HG03432 (cell line): Measurements from ENCODE around the gene CD6.
"Not testable (repeated sequence)": the region's sequence is repeated elsewhere in the genome, so short reads cannot be mapped to it uniquely, and the experiment has no call there.

Experiments used
- ATAC-seq: cut with Tn5 transposase; IDR thresholded peaks from one replicate; pipeline ENCODE4 v1.9.1; 2021; ENCODE audit warnings: mild to moderate bottlenecking, moderate library complexity; ENCODE audit not compliant: unreplicated experiment

Gene CD6

DNA sequence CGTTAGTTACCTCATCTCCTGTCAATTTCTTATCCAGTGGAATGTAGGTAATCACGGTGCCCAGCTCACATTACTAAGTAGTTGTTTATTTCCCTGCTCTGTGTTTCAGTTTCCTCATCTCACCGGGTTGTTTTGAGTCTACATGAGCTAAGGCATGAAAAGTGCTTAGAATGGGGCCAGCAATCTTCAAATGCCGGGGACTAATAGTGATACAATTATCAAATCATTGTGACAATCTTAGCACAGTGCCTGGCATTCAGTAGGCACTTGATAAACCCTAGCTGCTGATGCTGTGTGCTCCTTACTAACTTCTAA lies 77.5 kb downstream of the CD6 start:
- no peak for ATAC-seq

GRCh38 chr11:61049859-61050258 lies 78.4 kb downstream of the CD6 start:
- ATAC-seq = no peak

DNA sequence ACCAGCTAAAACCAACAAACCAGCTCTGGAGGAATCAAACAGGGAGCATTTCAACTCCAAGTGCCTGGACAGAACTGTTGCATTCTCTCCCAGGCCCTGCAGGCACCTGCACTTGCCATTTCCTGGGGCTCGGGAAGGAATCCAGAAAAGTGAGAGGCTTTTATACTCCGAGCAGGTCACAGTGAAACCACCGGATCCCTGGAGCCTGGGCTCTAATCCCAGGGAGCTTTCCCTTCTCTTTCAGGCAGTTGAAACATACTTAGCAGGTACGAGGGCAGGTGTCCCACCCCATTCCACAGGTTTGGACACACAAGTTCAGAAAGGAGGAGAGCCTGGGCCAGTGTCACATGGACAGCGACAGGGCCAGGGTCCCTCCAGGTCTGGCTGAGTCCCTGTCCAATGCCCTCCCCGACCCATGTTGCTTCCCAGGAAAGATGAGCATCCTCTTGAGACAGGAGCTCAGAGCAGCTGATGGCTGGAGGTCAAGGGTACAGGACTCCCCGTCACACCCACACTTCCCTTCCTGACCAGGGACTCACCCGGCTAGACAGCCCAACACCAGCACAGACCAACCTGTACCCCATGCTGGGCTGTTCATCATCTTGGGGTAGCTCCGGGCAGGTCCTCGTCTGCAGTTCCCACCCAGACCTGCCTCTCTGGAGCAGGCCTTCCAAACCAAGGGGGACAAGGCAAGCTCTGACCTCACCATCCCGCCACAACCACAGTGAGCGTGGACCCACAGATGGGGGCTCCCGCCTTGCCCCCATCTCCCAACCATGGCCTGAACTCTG lies 80.9 kb downstream of the CD6 start:
- ATAC-seq = no peak

- ATAC-seq = no peak
Observed at GRCh38 chr11:61053191-61053590, 81.7 kb downstream of the CD6 start.

DNA sequence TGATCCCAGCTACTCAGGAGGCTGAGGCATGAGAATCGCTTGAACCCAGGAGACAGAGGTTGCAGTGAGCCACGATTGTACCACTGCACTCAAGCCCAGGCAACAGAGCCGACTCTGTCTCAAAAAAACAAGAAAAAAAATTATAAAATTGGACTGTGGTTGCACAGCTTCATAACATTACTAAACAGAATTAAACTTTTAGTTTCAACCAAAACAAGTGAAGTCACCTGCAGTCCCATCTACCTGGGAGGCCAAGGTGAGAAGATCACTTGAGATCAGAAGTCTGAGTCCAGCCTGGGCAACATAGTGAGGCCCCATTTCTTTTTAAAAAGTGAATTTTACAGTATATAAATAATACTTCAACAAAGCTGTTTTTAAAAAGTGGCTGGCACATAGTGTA lies 83.0 kb downstream of the CD6 start:
- ATAC-seq = no peak

- no peak for ATAC-seq
Observed at GRCh38 chr11:61054927-61055562, 83.6 kb downstream of the CD6 start.

- ATAC-seq = no peak
Observed at GRCh38 chr11:61055776-61056175, 84.3 kb downstream of the CD6 start.

GRCh38 chr11:61056571-61056970 lies 85.1 kb downstream of the CD6 start:
- no peak for ATAC-seq

GRCh38 chr11:61056981-61057380 lies 85.5 kb downstream of the CD6 start:
- ATAC-seq = no peak

DNA sequence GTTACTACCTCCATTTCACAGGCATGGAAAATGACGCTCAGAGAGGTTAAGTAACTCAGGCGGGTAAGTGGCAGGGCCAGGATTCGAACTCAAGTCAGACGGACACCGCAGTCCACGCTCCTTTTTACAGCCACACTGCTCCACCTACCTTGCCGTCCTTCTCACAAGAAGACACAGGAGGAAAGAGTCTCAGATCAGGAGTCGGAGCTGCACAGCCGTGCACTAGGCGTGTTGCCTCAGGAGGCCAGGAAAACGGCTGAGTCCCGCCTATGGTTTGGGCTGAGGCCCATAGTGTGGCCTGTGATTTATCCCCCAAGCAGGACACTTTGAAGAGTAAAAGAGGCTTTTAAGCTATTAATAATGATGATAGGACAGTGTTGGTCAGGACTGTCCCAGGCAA lies 86.1 kb downstream of the CD6 start:
- no peak for ATAC-seq

DNA sequence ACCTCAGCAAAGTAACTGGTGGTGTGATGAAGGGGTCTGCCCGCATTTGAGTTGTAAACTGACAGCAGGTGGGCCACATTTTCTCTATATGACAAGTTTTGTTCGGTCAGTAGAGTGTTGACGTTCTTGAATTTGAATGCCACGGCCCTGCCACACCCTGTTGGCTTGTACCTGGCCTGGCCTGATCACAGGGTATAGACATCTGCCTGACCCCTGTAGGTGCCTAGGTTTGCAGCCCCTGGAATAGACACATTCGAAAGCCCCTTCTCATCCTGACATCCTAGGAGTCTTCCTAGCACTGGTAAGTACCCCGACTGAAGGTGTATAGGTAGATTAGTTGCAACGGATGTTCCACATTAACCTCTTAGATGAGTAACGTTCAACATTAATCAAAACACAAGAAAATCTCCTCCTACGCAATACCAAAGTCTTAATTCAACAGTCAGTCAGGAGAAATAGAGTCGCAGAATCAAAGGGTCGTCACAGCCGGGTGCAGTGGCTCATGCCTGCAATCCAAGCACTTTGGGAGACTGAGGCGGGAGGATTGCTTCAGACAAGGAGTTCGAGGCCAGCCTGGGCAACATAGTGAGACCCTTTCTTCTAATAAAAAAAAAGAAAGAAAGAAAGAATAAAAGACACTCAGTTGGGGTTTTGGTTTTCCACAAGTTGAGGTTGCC lies 87.2 kb downstream of the CD6 start:
- no peak for ATAC-seq

GRCh38 chr11:61059260-61059752 lies 87.8 kb downstream of the CD6 start:
- ATAC-seq = no peak

DNA sequence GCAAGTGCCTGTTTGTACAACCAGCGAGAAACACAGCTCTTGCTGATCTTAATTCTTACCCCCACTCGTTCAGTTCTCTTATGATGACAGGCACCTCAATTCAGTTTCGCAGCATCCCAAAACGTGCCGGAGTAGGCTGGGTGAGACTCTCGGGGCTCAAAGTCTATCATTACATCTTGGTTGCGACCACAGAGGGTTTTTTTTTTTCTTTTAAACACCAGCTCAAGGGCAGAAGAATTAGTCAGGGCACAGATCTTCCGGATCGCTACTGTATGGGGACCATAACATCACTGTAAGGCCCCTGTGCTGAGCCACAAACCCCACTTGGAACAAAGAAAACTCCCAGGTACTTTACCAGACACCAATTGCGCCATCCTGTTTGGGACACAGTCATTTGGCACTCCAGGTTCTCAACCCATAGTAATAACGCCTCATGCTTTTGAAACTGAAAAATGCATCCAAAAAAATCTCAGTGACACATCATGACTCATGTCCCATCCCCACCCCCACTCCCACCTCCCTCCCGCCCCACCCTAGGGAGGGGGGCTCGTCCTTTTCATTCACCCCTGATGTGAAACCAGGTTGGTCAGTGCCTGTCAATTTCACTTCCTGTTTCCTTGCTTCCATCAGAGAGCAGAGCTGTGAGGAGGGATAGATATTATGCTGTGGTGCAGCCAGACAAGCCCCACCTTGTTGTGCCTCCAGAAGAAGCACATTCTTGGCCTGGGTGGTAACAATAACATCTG lies 89.8 kb downstream of the CD6 start:
- ATAC-seq = peak; percentile 89

GRCh38 chr11:61062181-61062930 lies 90.9 kb downstream of the CD6 start:
- ATAC-seq = no peak

- ATAC-seq = not testable (repeated sequence)
Observed at GRCh38 chr11:61065236-61065635, 93.8 kb downstream of the CD6 start.

DNA sequence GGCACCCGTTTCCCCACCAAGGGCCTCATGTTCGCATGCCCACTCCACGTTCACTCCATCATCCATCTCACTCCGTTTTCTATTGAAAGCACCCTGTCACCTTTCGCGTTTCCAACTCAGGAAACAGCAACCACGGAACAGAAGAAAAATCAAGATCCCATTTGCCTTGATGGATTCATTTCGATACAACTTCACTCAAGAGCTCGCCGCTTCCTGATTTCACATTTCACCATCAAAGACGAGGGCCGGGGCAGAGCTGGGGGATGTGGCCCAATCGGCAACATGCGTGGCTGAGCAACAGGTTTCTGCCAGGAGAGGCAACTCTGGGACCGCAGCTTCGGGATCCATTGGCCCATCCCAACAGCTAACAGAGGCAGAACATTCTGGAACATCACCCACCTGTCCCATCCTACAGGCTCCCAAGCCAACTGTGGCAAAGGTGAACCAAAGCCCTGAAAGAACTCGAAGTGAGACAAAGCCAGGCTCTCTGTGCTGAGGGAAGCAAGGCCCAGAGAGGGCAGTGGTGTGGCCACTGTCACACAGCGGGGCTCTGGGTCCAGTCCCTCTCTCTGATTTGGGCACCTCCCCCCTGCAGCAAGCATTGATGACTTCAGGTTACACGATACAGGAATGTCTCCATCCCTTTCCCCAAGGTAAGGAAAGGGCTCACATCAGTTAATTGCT lies 94.6 kb downstream of the CD6 start:
- no peak for ATAC-seq

GRCh38 chr11:61066645-61067044 lies 95.2 kb downstream of the CD6 start:
- ATAC-seq = no peak

DNA sequence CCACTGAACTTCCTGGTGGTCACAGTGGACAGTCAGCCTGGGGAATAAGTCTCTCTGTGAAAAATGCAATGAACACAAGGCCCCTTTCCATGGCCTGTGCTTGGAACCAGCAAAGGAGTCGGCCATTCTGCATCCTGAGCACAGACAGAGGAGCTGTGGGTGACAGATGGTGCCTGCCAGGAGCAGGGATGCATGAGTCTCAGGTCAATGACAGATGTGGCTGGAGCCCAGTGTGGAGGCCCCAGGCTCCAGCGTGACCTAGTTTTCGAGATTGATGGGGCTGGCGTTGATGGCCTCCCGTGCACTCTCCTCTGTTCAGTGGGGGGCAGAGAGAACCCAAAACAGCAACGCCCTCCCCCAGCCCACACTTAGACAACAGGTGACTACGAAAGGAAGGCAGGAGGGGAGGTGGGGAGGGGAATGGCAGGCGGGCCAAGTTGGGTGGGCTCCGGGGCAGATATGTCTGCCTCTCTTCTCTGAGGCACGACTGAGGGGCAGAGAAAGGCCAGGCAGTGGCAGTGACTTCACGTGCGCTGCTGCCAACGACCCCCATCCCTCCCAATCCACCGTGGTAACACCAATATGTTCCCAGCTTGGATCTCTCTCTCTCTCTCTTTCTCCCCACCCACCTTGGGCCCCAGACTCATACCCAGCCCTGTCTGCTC lies 96.4 kb downstream of the CD6 start:
- ATAC-seq = no peak

- no peak for ATAC-seq
Observed at GRCh38 chr11:61068581-61068980, 97.1 kb downstream of the CD6 start.

DNA sequence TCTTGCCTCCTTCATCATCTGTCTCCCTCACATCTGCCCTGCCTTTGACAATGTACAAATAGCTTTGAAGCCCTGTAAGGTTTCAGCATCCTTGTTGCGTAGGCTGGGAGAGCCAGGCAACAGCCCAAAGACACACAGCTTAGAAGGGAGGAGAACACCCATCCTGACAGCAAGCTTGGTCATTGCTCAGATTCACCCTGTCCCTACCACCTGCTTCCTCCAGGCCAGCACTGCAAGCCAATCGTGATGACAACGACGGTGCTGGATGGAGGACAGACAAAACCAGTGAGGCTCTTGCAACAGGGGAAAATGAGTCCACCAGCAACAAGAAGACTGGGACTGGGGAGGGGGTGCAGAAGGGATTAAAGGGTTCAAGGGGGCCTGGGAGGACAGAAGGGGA lies 97.9 kb downstream of the CD6 start:
- no peak for ATAC-seq
